GM21576 (cell line): Measurements from ENCODE around the gene XRRA1.
"Not testable (repeated sequence)": the region's sequence is repeated elsewhere in the genome, so short reads cannot be mapped to it uniquely, and the experiment has no call there.

Experiments
- ATAC-seq: cut with Tn5 transposase; IDR thresholded peaks from one replicate; pipeline ENCODE4 v1.9.1; 2021; ENCODE audit warnings: mild to moderate bottlenecking, moderate library complexity; ENCODE audit not compliant: unreplicated experiment

XRRA1 gene, protein sequence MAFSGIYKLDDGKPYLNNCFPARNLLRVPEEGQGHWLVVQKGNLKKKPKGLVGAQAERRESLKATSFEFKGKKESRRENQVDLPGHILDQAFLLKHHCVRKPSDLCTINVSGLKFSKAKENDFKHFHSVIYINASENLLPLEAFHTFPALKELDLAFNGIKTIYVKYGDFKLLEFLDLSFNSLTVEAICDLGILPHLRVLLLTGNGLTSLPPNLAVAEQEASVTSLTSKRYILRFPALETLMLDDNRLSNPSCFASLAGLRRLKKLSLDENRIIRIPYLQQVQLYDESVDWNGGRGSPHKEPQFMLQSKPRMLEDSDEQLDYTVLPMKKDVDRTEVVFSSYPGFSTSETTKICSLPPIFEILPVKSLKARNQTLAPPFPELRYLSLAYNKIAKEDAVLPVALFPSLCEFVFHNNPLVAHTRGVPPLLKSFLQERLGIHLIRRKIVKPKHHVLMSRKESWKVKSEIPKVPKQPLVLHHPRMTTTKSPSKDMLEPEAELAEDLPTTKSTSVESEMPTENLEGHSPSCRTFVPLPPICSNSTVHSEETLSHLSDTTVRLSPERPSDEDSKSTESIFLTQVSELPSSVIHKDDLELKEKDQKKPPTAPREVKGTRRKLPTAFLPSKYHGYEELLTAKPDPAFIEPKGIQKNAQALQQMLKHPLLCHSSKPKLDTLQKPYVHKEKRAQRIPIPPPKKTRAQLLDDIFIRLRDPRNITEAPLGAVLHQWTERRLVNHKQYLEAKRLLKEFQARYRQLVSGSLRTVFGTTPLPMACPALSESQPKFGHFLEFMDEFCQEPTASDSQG

DNA sequence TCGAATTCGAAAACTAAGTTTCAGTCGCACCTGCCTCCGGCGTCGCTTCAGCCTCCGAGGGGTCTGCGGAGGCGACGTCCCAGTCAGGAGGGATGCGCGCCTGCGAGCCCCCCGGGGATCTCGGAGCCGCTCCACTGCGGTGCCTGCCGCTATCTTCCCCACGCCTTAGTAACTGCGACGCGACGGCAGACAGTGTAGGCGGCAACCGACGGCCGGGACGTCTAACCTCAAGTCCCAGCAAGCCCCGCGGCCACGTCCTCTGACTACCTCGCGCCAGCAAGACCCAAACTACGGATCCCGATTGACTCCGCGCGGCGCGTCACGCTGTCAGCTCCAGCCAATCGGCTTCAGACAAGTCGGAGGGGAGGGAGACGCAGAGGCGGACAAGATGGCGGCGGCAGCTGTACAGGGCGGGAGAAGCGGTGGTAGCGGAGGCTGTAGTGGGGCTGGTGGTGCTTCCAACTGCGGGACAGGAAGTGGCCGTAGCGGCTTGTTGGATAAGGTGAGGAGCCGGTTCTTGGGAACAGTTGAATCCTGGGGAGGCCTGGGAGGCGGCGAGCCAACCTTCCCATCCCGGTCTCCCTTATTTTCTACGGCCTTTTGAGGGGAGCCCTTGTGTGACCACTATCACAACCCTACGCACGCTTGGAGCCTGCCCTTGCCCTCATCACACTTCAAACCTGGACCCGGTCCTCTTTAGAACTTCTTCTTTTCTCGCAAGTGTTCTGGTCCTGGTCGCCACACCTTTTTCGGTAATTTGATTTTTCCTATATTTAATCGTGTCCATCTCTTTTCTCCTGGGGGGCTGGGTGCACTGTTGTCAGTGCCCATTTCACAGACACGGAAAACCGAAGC lies at the start of gene XRRA1, which contains the start of gene SPCS2:
XRRA1 (minus strand) TSS at position 194 of the 855 bp plus-strand sequence. CDS start 8,213 bp downstream, outside the sequence.
SPCS2 (plus strand) TSS at position 369 of the 855 bp plus-strand sequence; CDS start at position 389, 20 bp downstream.
- peak; percentile 82 for ATAC-seq

DNA sequence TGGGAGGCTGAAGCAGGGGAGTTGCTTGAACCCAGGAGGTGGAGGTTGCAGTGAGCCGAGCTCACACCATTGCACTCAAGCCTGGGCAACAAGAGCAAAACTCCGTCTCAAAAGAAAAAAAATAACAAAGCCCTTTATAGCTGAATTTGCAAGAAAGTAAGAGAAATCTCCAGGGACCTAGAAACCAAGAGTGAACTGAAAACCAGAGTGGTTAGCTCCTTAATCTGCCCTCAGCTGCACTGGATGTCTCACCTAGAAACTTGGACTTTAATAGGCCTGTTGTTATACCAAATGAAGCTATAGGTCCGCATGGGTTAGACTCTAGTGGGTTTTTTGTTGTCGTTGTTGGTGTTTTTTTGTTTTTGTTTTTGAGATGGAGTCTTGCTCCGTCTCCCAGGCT lies 44.0 kb upstream of the XRRA1 start:
- no peak for ATAC-seq

DNA sequence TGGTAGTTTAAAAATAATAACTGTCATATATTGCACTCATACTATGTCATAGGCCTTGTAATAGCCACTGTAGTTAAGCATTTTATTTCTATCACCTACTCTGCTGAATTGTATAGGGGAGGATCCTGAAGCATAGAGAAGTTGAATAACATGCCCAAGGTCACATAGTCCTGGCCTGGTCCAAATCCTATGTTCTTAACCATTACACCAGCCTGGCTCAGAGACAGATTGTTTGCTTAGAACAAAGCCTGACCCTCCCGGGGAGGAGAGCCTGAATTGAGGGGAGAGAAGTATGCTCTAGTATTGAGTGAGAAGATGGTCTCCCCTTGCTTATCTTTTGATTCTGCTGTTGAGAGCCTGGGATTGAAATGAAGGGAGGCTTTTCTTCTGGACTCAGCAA lies 42.0 kb upstream of the XRRA1 start:
- ATAC-seq: no peak

DNA sequence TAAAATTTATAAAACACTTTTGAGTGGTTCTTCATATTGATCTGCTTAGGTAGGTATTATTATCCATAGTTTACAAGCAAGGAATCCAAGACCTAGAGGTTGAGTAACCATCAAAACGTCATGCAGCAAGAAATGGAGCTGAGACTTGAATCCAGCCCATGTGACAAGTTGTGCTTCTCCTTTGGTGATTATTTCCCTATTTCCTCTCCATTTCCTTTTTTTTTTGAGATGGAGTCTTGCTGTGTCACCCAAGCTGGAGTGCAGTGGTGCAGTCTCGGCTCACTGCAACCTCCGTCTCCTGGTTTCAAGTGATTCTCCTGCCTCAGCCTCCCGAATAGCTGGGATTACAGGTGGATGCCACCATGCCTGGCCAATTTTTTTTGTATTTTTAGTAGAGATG lies 41.3 kb upstream of the XRRA1 start:
- ATAC-seq: not testable (repeated sequence)

DNA sequence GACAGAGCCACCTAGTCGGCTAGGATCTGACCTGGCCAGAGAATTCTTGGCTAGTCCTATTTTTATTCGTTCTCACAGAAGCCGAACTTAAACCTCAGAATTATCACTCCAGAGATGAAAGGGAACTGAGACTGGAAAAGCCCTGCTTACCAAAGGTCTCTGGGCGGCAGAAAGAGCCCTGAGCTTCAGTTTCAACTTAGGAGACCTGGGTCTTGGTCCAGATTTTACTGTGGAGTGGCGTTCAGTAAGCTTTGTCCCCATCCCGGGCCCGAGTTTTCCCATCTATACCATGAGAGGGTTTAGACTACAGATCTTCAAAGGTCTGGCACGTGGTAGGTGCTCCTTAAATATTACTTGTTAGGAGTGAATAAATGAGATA lies 40.4 kb upstream of the XRRA1 start:
- peak; percentile 4 for ATAC-seq

DNA sequence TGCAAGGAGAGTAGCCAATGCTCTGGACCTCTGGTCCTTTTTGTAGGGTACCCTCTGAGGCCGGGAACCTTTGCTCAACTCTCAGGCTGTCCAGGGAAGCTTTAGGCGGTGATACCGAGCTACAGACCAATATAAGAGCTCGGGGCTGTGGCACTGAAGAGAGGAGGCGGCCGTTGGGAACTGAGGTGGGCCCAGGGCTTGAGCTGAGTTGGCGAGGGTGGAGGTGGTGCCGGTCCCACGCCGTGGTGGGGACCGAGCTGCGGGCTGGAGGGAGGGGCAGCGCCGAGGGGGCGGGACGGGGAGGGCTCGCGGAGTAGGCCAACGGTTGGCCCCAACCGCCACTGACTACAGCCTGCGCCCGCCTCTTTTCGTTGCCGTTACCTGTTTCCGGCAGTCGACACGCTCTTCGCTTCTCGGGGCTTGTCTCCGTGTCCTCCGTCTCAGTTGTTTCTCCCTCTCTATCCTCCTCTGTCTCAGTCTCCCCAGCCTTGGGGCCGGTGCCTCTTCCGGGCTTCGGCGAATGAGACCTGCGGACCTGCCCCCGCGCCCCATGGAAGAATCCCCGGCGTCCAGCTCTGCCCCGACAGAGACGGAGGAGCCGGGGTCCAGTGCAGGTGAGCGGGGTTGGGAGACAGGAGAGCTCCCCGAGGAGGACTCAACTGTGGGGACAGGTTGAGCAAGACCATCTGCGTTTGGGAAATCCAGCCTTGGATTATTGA lies 39.8 kb upstream of the XRRA1 start, which contains the start of gene NEU3:
NEU3 (plus strand) TSS at position 393 of the 719 bp plus-strand sequence; CDS start at position 521, 128 bp downstream.
- ATAC-seq: peak; percentile 90

DNA sequence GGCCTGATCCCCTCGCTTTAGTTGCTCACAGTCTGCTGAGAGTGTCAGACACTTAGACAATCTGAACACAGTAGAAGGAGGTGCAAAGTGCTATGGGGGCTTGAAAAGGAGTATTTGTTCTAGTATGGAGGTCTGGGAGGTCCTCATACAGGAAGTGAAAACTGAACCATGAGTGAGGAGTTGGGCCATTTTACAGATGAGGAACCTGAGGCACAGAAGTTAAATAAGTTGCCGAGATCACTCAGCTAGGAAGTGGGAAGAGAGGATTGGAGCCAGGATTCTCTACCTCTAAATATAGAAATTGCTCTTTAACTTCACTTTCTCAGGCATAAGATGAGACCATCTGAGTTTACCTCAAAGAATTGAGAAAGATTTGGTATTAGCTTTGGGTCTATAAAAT lies 35.8 kb upstream of the XRRA1 start:
- ATAC-seq: no peak

DNA sequence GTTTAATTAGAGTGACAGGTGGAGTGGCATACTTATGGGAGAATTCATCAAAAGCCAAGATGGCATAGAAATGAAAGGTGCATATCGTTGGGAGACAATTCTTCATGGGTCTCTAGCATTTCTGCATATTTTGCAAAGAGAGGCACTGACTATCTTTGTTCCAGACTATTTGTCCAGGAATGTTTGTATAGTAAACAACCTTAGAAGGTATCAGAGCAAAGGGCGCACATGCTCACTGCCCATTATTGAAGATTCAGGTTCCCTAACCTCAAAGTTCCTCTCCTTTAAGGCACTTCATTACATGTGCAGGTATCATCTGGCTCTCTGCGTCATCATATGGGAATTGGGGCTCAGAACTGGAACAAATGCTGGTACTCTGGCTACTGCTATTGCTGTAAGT lies 35.2 kb upstream of the XRRA1 start:
- no peak for ATAC-seq

DNA sequence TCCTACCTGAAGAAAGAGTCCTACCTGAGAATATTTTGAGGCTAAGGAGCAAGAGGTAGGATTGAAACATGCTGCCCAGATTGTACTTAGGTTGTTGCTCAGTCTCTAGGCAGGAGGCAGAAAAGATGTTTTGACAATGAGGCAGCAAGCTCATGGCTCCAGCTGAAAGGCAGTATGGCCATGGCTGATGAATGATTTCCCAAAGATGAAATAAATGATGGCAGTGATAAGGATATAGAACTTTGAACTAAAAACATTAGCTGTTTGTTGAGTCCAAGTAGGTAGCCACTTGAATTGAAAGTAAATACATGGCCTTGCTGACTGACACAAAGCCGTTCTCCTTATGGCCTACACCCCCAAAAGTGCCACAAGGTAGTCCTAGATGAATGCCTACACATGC lies 33.0 kb upstream of the XRRA1 start:
- no peak for ATAC-seq

DNA sequence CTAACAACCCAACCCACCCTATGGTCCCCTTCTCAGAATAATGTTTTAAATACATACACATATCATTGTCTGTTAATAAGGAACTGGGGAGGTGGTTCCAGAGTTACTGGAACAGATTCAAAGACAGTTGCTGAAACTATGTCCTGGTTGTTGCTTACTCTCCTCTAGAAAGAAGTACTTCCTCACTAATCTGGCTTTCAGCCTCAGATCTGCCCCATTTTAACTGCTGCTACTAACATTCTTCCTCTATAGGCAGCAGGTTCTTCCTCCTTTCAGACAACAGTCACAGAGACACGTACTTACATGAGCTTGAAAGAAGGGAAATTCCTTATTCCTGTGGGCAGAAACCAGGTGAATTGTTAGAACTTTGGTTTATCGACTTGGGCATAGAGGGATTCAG lies 31.7 kb upstream of the XRRA1 start:
- ATAC-seq: no peak

DNA sequence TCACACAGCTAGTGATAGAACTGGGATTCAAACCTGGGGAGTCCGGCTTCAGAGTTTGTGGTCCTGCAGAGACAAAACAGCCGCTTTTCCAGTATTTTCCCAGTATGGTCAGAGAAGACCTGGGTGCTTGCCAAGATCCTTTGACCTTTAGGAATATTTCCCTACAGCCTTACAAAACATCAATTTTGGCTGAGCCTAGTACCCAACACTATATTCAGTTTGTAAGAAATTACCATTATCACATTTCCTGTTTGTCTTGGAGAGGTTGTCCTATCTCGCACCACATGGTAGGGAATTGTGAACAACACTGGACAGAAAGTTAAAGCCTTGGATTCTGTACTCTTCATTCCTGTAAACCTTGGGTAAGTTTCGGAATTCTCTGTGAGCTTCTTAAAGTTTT lies 29.1 kb upstream of the XRRA1 start:
- no peak for ATAC-seq

DNA sequence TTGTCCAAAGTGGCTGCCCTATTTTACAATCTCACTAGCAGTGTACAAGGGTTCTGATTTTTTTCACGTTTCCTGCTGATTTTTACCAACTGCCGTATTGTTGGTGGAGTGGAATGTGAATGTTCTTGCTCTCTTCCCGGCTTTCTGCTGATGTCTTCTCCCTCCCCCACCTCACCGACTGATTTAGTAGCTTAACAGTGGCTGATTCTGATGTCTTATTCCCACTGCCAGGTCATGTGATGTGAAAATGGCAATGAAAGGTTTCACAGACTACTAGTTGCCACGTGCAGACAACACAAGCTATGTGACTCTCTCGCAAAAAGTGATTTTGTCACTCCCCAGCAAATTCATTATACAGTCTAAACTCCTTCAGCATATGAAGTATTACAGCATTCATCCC lies 22.5 kb upstream of the XRRA1 start:
- ATAC-seq: no peak

DNA sequence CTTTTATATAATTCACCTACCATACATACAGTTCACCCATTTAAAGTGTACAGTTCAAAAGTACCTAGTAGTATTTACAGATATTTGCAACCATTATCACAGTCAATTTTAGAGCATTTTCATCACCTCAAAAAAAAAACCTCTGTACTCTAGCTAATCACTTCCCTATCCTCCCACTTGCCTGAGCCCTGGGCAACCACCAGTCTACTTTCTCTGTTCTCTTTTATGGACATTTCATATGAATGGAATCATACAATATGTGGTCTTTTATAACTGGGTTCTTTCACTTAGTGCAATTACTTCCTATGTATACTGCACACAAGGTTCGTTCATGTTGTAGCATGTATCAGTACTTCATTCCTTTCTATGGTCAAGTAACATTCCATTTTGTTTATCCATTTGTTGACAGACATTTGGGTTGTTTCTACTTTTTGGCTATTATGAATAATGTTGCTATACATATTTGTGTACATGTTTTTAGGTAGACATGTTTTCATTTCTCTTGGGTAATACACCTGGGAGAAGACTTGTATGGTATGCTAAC lies 22.0 kb upstream of the XRRA1 start:
- ATAC-seq: no peak

DNA sequence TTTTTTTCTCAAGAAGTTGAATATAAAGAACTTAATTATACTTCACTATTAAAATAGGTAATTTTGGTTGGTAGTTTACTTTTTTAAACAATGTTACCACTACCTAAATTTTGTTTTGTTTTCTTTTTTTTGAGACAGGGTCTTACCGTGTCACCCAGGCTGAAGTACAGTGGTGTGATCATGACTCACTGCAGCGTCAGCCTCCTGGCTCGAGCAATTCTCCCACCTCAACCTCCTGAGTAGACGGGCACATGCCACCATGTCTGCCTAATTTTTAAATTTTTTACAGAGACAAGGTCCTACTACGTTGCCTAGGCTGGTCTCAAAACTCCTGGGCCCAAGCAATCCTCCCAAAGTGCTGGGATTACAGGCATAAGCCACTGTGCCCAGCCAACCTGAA lies 17.8 kb upstream of the XRRA1 start:
- no peak for ATAC-seq

DNA sequence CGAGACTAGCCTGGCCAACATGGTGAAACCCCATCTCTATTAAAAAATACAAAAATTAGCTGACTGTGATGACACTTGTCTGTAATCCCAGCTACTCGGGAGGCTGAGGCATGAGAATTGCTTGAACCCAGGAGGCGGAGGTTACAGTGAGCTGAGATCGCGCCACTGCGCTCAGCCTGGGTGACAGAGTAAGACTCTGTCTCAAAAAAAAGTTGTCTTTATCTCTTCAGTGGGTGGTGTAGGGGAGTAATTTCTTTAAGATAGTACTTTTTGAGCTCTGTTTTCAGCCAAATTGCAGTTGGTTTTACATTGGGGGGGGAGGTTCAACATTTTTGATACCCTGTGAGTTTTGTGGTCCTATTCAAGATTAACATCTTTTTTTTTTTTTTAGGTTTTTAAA lies 11.2 kb upstream of the XRRA1 start:
- ATAC-seq: not testable (repeated sequence)

DNA sequence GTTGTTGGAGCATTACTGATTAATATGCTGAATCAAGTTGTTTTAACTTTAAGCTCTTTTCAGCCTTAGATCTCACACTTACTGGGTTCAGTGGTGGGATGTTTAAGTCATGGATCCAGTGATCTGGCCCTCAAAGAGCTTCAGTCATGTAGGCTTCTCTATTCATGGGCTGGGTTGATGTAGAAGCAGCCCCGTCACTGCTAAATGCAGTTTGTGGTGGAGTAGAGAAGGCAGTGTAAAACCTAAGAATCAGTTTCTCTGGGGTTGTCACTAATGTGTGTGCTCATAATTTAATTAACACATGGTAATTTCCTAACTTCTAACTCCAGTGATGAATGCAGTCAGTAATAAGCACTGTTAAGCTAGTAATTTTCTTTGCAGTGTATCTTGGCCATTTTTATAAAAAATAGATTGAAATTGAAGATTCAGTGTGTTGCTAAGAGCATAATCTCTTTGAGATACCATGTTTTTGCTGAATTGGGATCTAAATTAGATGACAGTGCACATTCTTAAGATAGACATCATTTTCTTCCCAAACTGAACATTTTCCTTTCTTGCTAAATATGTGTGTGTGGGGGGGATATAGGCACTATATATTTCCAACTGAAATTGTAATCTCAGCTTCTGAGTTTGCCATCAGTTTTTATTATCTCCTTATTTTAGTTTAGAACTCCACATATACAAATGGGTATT lies 9.2 kb upstream of the XRRA1 start:
- ATAC-seq: no peak

DNA sequence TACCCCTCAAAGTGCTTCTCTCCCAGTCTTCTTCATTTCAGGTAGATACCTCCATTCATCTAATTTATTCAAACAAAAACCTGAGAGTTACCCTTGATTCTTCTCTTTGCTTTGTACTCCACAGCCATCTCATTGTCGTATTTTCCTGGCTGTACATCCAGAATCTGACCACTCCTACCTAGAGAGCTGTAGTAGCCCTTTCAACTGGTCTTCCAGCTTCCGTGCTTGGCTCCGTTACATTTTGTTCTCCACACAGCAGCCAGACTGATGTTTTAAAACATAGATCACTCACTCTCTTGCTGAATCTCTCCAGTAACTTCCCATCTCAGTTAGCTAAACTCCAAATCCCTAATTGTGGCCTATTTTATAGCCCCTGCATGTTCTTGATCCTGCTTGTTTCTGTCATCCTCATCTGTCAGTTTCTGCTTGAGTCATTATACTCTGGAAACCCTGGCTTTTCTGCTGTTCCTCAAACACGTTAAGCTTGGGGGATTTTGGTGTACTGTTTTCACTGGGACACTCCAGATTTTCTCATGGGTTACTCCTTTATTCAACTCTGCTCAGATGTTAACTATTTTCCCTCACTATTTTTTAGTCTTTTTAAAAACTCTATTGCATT lies 7.6 kb upstream of the XRRA1 start:
- ATAC-seq: no peak

DNA sequence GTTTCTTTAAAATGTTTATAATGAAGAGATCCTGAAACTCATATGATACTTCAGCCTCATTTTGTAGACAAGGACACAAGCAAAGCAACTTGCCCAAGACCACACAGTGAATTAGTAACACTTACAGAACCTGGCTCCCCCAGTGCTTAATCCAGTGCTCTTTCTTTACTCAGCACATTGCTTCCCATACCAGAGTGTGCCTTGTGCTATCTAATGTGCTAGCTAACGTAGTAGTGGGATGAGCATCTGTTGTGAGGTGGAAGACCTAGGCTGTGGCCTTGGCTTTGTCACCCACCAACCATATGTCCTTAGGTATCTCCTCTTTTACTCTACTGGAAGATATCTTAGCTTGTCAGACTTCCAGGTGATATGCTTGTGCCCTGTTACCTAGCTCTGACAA lies 5.3 kb upstream of the XRRA1 start:
- no peak for ATAC-seq

DNA sequence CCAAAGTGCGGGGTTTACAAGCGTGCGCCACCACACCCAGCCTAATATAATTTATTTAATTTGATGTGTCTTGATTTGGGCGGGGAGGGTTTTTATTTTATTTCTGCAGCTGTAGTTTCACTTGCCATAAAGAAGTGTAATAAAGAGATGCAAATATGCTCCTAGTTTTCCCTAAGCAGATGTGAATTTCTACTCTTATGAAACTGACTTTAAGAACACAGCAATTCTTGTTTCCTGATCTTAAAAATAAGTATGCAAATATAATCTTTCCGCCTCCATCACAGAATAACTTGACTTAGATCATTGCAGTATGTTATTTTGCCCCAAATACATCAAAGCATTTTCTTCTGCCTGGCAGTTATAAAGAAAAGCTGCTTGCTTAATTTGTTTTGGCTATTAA lies 4.6 kb upstream of the XRRA1 start:
- no peak for ATAC-seq
